Stimulated activated CD4-positive, alpha-beta T cell treated with anti-CD3 and anti-CD28 coated beads, Interleukin-4, amount 100 ng/mL, for 24 hours (primary cell): Measurements from ENCODE around the gene ZMAT5.

Source experiments
- DNase-seq: peaks from one replicate; pipeline ENCODE4 v3.0.0-alpha.2; 2020

ZMAT5 gene

GRCh38 chr22:29766632-29767170 lies at the start of gene ZMAT5:
Gene ZMAT5 (minus strand): TSS chr22:29767007. CDS start chr22:29748544, 18,463 bp downstream.
- peak; percentile 94 for DNase-seq

GRCh38 chr22:29816539-29816938 lies 49.7 kb upstream of the ZMAT5 start:
- no peak for DNase-seq

- no peak for DNase-seq
Observed at GRCh38 chr22:29816128-29816527, 49.3 kb upstream of the ZMAT5 start.

GRCh38 chr22:29815580-29815979 lies 48.8 kb upstream of the ZMAT5 start:
- no peak for DNase-seq

GRCh38 chr22:29814003-29814402 lies 47.2 kb upstream of the ZMAT5 start:
- no peak for DNase-seq

GRCh38 chr22:29813563-29813962 lies 46.8 kb upstream of the ZMAT5 start:
- no peak for DNase-seq

DNA sequence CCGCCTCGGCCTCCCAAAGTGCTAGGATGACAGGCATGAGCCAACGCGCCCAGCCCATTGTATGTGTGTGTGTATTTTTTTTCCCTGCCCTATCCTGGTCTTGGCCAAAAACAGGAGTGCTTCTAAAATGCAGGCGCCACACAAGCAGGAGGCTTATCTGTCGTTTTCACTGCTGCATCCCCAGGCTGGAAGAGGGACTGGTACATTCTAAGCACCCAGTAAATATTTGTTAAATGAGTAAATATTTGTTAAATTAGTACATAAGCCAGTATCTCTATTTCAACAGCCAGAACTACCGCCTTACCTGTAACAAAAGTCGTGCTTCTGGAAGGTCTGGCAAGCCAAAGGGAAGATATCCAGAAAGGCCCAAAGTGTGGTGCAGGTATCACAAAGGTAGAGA lies 46.3 kb upstream of the ZMAT5 start:
- no peak for DNase-seq

DNA sequence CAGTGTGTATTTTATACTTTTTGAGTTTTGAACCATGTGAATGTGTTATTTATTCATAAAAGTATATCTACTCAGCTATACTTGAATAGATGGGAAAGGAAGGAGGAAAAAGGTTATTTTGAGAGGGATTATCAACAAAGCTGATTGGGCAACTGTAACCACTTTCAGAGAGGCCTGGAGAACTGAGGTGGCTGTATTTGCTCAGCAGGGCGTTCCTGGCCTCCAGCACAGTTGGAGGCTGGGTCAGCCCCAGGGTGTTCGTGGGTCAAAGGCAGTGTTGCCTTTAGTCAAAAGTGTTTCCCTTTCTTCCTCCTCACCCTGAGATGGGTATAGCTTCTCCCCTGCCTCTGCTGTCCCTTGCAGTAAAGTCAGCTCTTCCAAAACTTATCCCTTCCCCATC lies 44.6 kb upstream of the ZMAT5 start:
- DNase-seq = no peak

DNA sequence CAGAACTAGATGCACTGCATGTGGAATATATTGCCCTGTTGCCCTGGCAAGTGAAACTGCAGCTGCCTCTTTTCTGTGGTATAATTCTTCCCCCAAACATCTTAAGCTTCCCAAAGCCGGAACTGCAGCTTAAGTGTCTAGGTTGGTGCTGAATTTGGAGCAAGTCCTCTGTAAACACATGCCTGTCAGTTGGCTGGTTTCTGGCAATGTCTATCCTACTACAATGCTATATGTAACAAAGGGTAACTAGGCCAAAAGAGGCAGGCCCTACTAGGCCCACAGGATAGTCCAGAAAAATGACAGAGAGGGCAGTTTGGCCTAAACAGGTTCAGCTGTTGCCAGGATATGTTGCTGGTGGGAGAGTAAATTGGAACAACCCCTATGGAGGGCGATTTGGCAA lies 43.4 kb upstream of the ZMAT5 start:
- no peak for DNase-seq

GRCh38 chr22:29806196-29806595 lies 39.4 kb upstream of the ZMAT5 start:
- DNase-seq = no peak

GRCh38 chr22:29804985-29805384 lies 38.2 kb upstream of the ZMAT5 start:
- no peak for DNase-seq

GRCh38 chr22:29803190-29803589 lies 36.4 kb upstream of the ZMAT5 start:
- DNase-seq = no peak

GRCh38 chr22:29801796-29802195 lies 35.0 kb upstream of the ZMAT5 start:
- no peak for DNase-seq

DNA sequence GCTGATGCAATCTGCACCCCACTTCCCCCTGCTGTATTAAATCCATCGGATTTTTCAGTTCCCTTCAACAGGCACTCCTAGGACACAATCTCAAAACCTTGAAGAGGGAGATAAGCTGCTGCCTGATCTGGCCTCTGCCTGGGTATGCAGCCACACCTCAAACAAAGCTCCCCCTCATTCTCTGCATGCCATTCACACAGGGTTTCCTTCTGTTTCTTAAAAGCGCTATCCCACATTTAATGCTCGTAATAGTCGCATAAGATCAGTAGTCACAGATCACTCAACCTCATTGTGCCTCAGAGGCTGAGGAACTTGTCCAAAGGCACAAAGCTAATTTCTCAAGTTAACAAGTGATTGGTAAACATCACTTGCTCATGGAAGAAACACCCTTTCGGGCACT lies 34.3 kb upstream of the ZMAT5 start:
- no peak for DNase-seq

DNA sequence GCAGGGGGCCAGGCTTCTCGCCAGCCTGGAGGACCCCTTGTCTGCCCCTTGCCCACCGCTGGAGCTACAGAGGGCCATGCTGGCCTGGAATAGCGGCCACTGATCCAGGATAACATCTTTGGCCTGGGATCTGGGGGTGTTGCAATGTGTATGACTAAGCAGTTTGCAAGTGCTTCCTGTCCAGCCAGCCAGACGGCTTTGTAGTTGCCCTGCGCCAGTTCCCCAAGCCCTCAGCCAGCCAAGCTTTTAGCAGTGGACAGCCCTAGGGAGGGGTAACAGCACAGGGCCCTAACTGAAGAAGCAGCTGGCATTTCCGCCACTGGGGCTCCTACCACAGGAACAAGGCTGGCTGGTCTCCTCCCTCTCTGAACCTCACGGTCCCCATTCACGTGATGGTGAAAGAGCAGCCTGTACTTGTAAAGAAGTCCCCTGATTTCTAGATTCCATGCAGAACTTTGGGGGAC lies 32.4 kb upstream of the ZMAT5 start:
- DNase-seq = no peak

DNA sequence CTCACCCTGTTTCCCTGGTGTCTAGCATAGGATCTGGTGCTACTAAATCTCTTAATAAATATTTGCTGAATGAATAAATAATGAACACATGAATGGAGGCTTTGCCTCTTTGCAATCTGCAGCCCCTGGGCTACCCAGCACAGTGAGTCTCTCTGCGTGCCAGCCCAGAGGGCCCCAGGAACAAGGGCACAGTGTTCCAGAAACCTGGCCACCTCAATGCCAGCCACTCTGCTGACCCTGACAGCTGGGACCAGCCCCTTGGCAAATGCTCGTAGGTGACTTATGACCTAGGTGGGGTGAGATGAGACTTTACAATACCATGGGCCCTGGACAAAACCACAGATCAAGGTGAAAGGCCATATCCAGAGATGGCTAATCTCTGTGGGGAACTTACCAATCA lies 32.0 kb upstream of the ZMAT5 start:
- no peak for DNase-seq

GRCh38 chr22:29798318-29798717 lies 31.5 kb upstream of the ZMAT5 start:
- DNase-seq = no peak

GRCh38 chr22:29797351-29797750 lies 30.5 kb upstream of the ZMAT5 start:
- DNase-seq = no peak

DNA sequence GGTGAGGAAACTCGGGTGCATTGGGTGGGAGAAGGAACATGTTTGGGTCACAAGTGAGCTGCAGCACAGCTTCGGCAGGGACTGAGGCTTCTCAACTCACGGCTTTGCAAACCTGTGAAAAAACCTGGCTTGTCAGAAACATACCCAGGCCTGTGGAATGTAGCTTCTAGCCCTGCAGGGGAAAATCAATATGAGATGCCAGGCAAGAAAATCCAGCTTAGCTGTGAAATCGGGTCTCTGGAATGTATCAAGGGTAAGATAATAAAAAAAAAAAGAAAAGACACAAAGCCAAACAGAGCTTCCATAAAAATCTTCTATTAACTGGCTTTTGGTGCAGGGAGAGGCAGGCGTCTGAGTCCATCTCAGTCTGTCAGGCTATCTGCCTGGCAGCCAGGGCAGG lies 28.9 kb upstream of the ZMAT5 start:
- no peak for DNase-seq

DNA sequence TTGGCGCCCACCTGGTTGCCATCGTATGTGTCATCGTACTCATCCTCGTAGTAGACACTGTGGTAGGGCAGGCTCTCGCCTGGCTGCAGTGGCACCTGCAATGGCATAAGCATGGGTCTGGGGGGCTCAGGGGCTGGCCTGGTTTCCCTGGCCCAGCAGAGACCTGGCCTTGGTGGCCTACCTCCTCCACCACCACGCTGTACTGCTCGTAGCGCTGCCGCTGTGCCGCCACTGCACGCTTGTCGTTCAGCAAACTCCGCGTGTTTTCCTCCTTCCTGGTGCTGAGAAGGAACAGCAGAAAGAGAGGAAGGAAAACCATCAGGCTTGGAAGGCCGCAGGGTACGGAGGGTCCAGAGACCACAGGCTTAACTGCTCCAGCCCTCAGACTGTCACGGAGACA lies 26.6 kb upstream of the ZMAT5 start:
- no peak for DNase-seq

- DNase-seq = no peak
Observed at GRCh38 chr22:29790061-29790460, 23.3 kb upstream of the ZMAT5 start.

DNA sequence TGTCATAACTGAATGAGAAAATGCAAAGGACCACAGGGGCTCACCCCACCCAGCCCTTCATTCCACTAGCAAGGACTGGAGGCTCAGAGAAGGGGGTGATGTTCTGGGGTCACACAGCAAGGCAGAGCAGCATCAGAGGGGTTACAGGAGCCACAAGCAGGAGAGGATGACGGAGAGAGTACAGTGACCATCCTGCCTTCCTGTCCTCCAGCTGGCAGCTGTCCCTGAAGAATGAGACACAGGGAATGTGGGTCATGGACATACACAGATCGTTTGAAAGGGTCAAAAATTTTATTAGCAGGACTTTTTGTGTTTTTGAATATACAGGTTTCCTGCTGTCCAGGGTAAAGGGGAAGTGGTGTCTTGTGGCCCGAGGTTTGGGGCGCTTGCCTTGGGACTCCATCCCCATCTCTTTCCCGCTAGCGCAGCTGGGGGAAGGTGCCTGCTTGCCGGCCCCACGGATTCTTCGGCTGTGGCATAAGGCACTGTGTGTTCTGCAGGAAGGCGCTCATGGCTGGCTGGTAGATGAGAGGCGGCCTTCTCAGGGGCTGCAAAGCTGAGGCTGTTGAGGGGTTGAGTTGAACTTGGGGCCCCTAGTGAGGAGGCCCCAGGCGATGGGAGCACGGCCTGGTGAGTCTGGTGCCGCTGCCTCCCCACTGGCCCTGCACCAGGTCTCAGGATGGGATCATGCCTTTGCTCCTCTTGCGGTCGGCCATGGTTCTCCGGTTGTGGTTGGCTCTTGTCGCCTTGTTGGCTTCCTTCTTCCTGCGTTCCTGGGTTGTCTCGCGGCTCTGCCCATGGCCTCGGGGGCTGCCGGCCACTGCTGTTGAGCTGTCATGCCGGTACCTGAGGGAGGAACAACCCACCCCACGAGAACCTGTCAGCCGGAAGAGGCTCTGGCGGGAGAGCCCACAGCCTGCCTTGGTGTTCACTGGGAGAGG lies 21.8 kb upstream of the ZMAT5 start:
- DNase-seq = no peak

GRCh38 chr22:29787371-29787980 lies 20.7 kb upstream of the ZMAT5 start:
- DNase-seq = no peak

GRCh38 chr22:29786031-29786430 lies 19.2 kb upstream of the ZMAT5 start:
- no peak for DNase-seq
